ENCODE results near the gene ADD2. TPM values are rescaled to one million over a fixed set of nuclear protein-coding genes. Genes with fewer than 3 reads are reported as not detected.

Gene ADD2
- total RNA-seq, 1 experiment from 2014 or later, result 124 TPM

DNA sequence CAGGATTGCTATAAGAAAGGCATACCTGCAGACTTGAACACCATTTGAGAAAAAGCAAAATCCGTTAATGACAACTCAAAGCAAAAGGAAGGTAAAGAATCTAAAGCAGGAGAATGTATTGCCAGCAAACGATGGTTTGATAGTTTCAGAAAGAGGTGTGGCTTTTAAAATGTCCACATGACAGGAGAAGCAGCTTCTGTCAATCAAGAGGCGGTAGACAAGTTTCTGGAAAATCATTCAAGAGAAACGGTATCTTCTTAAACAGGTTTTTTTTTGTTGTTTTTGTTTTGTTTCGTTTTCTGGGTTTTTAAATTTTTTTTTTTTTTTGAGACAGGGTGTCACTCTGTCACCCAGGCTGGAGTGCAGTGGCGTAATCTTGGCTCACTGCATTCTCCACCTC, 38.6 kb upstream of the ADD2 start:
- Histone ChIP-seq H4K20me1 (ENCODE audit: control insufficient read depth, insufficient read depth, insufficient read length) (no peaks in the 10 kb centered on the region), H3K79me2 (ENCODE audit: insufficient read depth, low read length) (no peaks in the 10 kb centered on the region), H3K4me1 (ENCODE audit: insufficient read depth, low read length) (no peaks in the 10 kb centered on the region), H2AK5ac (ENCODE audit: insufficient read length, low read length) (no peak overlapping the region), H3K27ac (ENCODE audit: insufficient read length, low read depth, low read length) (no peak overlapping the region), H2BK5ac (ENCODE audit: insufficient read length, low read length) (no peak overlapping the region), H3T11ph (ENCODE audit: low read length) (no peak overlapping the region), H3K9me3 (ENCODE audit: control insufficient read depth, low read depth, low read length) (no peaks in the 10 kb centered on the region), H2BK20ac (ENCODE audit: low read depth, low read length, poor library complexity, severe bottlenecking) (no peak overlapping the region), H2BK15ac (ENCODE audit: low read depth, low read length) (no peak overlapping the region), H3K4me2 (ENCODE audit: insufficient read depth, insufficient read length, low read length) (no peak overlapping the region), H3K14ac (ENCODE audit: insufficient read depth, low read length) (no peak overlapping the region), H3K27me3 (ENCODE audit: insufficient read depth, low read length) (no peaks in the 10 kb centered on the region), H3K56ac (ENCODE audit: insufficient read length, low read depth, low read length) (no peak overlapping the region), H3K23me2 (ENCODE audit: insufficient read length, low read depth, low read length, poor library complexity, severe bottlenecking) (no peaks in the 10 kb centered on the region), H3K79me1 (ENCODE audit: insufficient read depth, low read depth, low read length, poor library complexity, severe bottlenecking) (no peaks in the 10 kb centered on the region), H3K4ac (ENCODE audit: low read depth, low read length) (no peak overlapping the region), H3K23ac (ENCODE audit: insufficient read length, low read depth, low read length) (no peak overlapping the region), H4K8ac (replicated peaks; ENCODE audit: insufficient read length, low read depth, low read length) (no peak overlapping the region), H2BK12ac (ENCODE audit: insufficient read length, low read depth, low read length) (no peak overlapping the region), H3K9ac (ENCODE audit: extremely low read depth, insufficient read length, low read length) (no peak overlapping the region), H2AFZ (ENCODE audit: low read length) (no peak overlapping the region), H4K91ac (ENCODE audit: insufficient read length, low read depth, low read length) (no peak overlapping the region), H3K18ac (ENCODE audit: insufficient read length, low read depth, low read length) (no peak overlapping the region), H4K5ac (ENCODE audit: insufficient read length, low read depth, low read length) (no peak overlapping the region), H2BK120ac (ENCODE audit: low read depth, low read length, poor library complexity, severe bottlenecking) (no peak overlapping the region)
- Mint-ChIP-seq H3K27me3 (ENCODE audit: low read depth) (peaks cover 45% of the 10 kb centered on the region), H3K36me3 (ENCODE audit: insufficient read depth in 1 of 3, low read depth in 3 of 3) (no peaks in the 10 kb centered on the region), H3K4me1 (no peaks in the 10 kb centered on the region), H3K27ac (no peak overlapping the region), H3K4me3 (no peak overlapping the region), H3K9me3 (peaks cover 0 to 3% of the 10 kb centered on the region in 2 experiments; a peak in 2 of 5 replicates)
- DNase-seq, result no peak
- TF ChIP-seq, protein P1, sequence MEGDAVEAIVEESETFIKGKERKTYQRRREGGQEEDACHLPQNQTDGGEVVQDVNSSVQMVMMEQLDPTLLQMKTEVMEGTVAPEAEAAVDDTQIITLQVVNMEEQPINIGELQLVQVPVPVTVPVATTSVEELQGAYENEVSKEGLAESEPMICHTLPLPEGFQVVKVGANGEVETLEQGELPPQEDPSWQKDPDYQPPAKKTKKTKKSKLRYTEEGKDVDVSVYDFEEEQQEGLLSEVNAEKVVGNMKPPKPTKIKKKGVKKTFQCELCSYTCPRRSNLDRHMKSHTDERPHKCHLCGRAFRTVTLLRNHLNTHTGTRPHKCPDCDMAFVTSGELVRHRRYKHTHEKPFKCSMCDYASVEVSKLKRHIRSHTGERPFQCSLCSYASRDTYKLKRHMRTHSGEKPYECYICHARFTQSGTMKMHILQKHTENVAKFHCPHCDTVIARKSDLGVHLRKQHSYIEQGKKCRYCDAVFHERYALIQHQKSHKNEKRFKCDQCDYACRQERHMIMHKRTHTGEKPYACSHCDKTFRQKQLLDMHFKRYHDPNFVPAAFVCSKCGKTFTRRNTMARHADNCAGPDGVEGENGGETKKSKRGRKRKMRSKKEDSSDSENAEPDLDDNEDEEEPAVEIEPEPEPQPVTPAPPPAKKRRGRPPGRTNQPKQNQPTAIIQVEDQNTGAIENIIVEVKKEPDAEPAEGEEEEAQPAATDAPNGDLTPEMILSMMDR (conservative IDR thresholded peaks at IDR 0.05), result no peak
- no CpG with 5 or more reads among the region's 6 CpGs for WGBS (ENCODE audit: extremely low coverage, insufficient read length, low lambda C conversion rate)

Measured in H9 (cell line).